NCI-H1105 treated with DMSO at 0.1 percent for 48 hours (cell line): Measurements from ENCODE around the gene CDX2.
"Not testable (repeated sequence)": the region's sequence is repeated elsewhere in the genome, so short reads cannot be mapped to it uniquely, and the experiment has no call there.

Experiments
- DNase-seq: peaks from one replicate; lab custom pipeline; 2025; lab: John Stamatoyannopoulos, UW

CDX2 gene

GRCh38 chr13:27969082-27969865, at the start of gene CDX2:
Gene CDX2 (minus strand): TSS chr13:27969315. CDS start chr13:27969006, 309 bp downstream.
- DNase-seq = peak; percentile 58

GRCh38 chr13:28014301-28014700, 45.2 kb upstream of the CDX2 start:
- DNase-seq = no peak

- DNase-seq = no peak
Measured at GRCh38 chr13:28013482-28013881, 44.4 kb upstream of the CDX2 start.

- no peak for DNase-seq
Measured at GRCh38 chr13:28012896-28013295, 43.8 kb upstream of the CDX2 start.

GRCh38 chr13:28012383-28012782, 43.3 kb upstream of the CDX2 start:
- DNase-seq = no peak

- DNase-seq = no peak
Measured at GRCh38 chr13:28010046-28010445, 40.9 kb upstream of the CDX2 start.

GRCh38 chr13:28005016-28005415, 35.9 kb upstream of the CDX2 start:
- DNase-seq = not testable (repeated sequence)

- no peak for DNase-seq
Measured at GRCh38 chr13:28002886-28003698, 34.0 kb upstream of the CDX2 start.

GRCh38 chr13:28001837-28002473, 32.8 kb upstream of the CDX2 start:
- DNase-seq = no peak

GRCh38 chr13:28001049-28001448, 31.9 kb upstream of the CDX2 start:
- DNase-seq = no peak

- DNase-seq = no peak
Measured at GRCh38 chr13:28000567-28000966, 31.5 kb upstream of the CDX2 start.

GRCh38 chr13:27997904-27998522, 28.9 kb upstream of the CDX2 start:
- no peak for DNase-seq

- DNase-seq = no peak
Measured at GRCh38 chr13:27991881-27992280, 22.8 kb upstream of the CDX2 start.

- no peak for DNase-seq
Measured at GRCh38 chr13:27988520-27988919, 19.4 kb upstream of the CDX2 start, which contains the start of gene URAD. Gene URAD (minus strand): TSS chr13:27988693. CDS start chr13:27988637, 56 bp downstream.

GRCh38 chr13:27985600-27985999, 16.5 kb upstream of the CDX2 start:
- DNase-seq = no peak

GRCh38 chr13:27982361-27982760, 13.2 kb upstream of the CDX2 start:
- DNase-seq = no peak

- DNase-seq = no peak
Measured at GRCh38 chr13:27981006-27981708, 12.0 kb upstream of the CDX2 start.

GRCh38 chr13:27980280-27980998, 11.3 kb upstream of the CDX2 start:
- no peak for DNase-seq

- no peak for DNase-seq
Measured at GRCh38 chr13:27979765-27980279, 10.7 kb upstream of the CDX2 start.

- DNase-seq = no peak
Measured at GRCh38 chr13:27979001-27979643, 10.0 kb upstream of the CDX2 start.
